Fibroblast of skin of scalp (primary cell): ENCODE results near the gene PITX3. TPM values are rescaled to one million over a fixed set of nuclear protein-coding genes. Genes with fewer than 3 reads are reported as not detected.

Experiments used
- DNase-seq: peaks from one replicate; pipeline ENCODE4 v3.0.0-alpha.2; 2013
- polyA plus RNA-seq, 2 experiments: library from polyadenylated mRNA; unstranded; fragments of 120-200 nt; gene quantifications; one replicate each; pipeline ENCODE4 v1.2.1, GENCODE V29; 2013; ENCODE audit not compliant: insufficient read length in 2 of 2

Gene PITX3
- polyA plus RNA-seq (2013, experiment 1 of 2; ENCODE audit: insufficient read length) = 0.26 TPM
- polyA plus RNA-seq (2013, experiment 2 of 2; ENCODE audit: insufficient read length) = 0.84 TPM

GRCh38 chr10:102241444-102242117 lies at the start of gene PITX3:
TSS of gene PITX3 (minus strand) at chr10:102241512. CDS start at chr10:102232080, 9,432 bp downstream.
- DNase-seq = peak; percentile 92

GRCh38 chr10:102289840-102290239 lies 48.5 kb upstream of the PITX3 start:
- no peak for DNase-seq

- no peak for DNase-seq
Measured at GRCh38 chr10:102289356-102289755, 48.0 kb upstream of the PITX3 start.

- DNase-seq = no peak
Measured at GRCh38 chr10:102287991-102288390, 46.7 kb upstream of the PITX3 start.

- DNase-seq = no peak
Measured at GRCh38 chr10:102287538-102287937, 46.2 kb upstream of the PITX3 start.

- no peak for DNase-seq
Measured at GRCh38 chr10:102286216-102286615, 44.9 kb upstream of the PITX3 start.

- no peak for DNase-seq
Measured at GRCh38 chr10:102285133-102285532, 43.8 kb upstream of the PITX3 start.

GRCh38 chr10:102284531-102284930 lies 43.2 kb upstream of the PITX3 start:
- no peak for DNase-seq

GRCh38 chr10:102283890-102284289 lies 42.6 kb upstream of the PITX3 start:
- DNase-seq = no peak

- DNase-seq = no peak
Measured at GRCh38 chr10:102283488-102283887, 42.2 kb upstream of the PITX3 start.

GRCh38 chr10:102281102-102281487 lies 39.8 kb upstream of the PITX3 start:
- DNase-seq = no peak

GRCh38 chr10:102280397-102281101 lies 39.2 kb upstream of the PITX3 start:
- DNase-seq = peak; percentile 19

- no peak for DNase-seq
Measured at GRCh38 chr10:102279104-102279503, 37.8 kb upstream of the PITX3 start.

GRCh38 chr10:102275343-102275742 lies 34.0 kb upstream of the PITX3 start:
- DNase-seq = no peak

GRCh38 chr10:102274062-102274461 lies 32.8 kb upstream of the PITX3 start:
- DNase-seq = no peak

GRCh38 chr10:102269017-102269416 lies 27.7 kb upstream of the PITX3 start:
- DNase-seq = no peak

- peak; percentile 59 for DNase-seq
Measured at GRCh38 chr10:102268375-102268888, 27.1 kb upstream of the PITX3 start.

- peak; percentile 47 for DNase-seq
Measured at GRCh38 chr10:102267748-102268147, 26.4 kb upstream of the PITX3 start.

- no peak for DNase-seq
Measured at GRCh38 chr10:102266670-102267069, 25.4 kb upstream of the PITX3 start.

- DNase-seq = no peak
Measured at GRCh38 chr10:102264371-102264770, 23.1 kb upstream of the PITX3 start.

- DNase-seq = no peak
Measured at GRCh38 chr10:102262744-102263370, 21.5 kb upstream of the PITX3 start.

- DNase-seq = no peak
Measured at GRCh38 chr10:102261842-102262241, 20.5 kb upstream of the PITX3 start.

- DNase-seq = no peak
Measured at GRCh38 chr10:102261196-102261595, 19.9 kb upstream of the PITX3 start.
